Stomach (tissue), 9 donors: ENCODE measurements around the gene KCNN3. TPM values are rescaled to one million over a fixed set of nuclear protein-coding genes. Genes with fewer than 3 reads are reported as not detected.

ENCODE experiments used
- DNase-seq, 2 donors: peaks; one replicate each; pipeline versions ENCODE4 v3.0.0 to v3.0.0-alpha.2; 2013 to 2019
- H3K27ac ChIP-seq, 5 donors: fragments of 200-600 bp in 4 of 5; sonication (generic) in 4 of 5; one replicate each; pipeline ENCODE4 v1.5.1; 2013 to 2019; ENCODE audit warnings: mild to moderate bottlenecking in 1 of 5, moderate library complexity in 1 of 5
- H3K27me3 ChIP-seq, 3 donors: fragments of 200-600 bp; sonication (generic); one replicate each; pipeline ENCODE4 v1.5.1; 2017 to 2019; ENCODE audit warnings: mixed run types in 1 of 3
- H3K36me3 ChIP-seq, 4 donors: fragments of 200-600 bp; sonication (generic); 1 replicate in 3 of 4; 2 replicates in 1 of 4; pipeline ENCODE4 v1.5.1; 2016 to 2019
- H3K4me1 ChIP-seq, 4 donors: fragments of 200-600 bp; sonication (generic); one replicate each; pipeline ENCODE4 v1.5.1; 2016 to 2019
- H3K4me3 ChIP-seq, 4 donors: fragments of 200-600 bp; sonication (generic) in 3 of 4; one replicate each; pipeline ENCODE4 v1.5.1; 2016 to 2019; ENCODE audit warnings: mild to moderate bottlenecking in 1 of 4
- H3K9me3 ChIP-seq, 4 donors: fragments of 200-600 bp; sonication (generic); one replicate each; pipeline ENCODE4 v1.5.1; 2016 to 2019
- EP300 ChIP-seq: sonication (generic); formaldehyde crosslinking; IDR thresholded peaks from one replicate; pipeline ENCODE4 v1.6.1; 2017; ENCODE audit warnings: antibody characterized with exemption
- POLR2A ChIP-seq, 4 donors: fragments of 450-650 bp; IDR thresholded peaks; one replicate each; pipeline ENCODE4 v1.6.1; 2016; ENCODE audit warnings: antibody characterized with exemption in 4 of 4, control low read depth in 2 of 4, mild to moderate bottlenecking in 1 of 4, moderate library complexity in 1 of 4
- POLR2AphosphoS5 ChIP-seq, 3 donors: sonication (generic); formaldehyde crosslinking; IDR thresholded peaks; one replicate each; pipeline ENCODE4 v1.6.1; 2016; ENCODE audit warnings: antibody characterized with exemption in 3 of 3
- WGBS, 5 donors: extraction: QIAGEN DNeasy Blood & Tissue Kit in 3 of 5; methylation state at CpG; one replicate each; pipeline versions ENCODE4 v1.1.5 to v1.1.7; 2013 to 2018; 5-methylcytosine and 5-hydroxymethylcytosine counted together
- intact Hi-C: fragments of 100-400 bp; cut with DNase I; formaldehyde crosslinking; loops from one replicate; pipeline ENCODE4 v1.15.1; 2023; ENCODE audit warnings: low total_unique reads
- polyA plus RNA-seq, 3 donors: library from polyadenylated mRNA; stranded (reverse); fragments of 200-250 nt; gene quantifications; one replicate each; pipeline ENCODE4 v1.2.3, GENCODE V29; 2013
- total RNA-seq, 5 donors: library from RNA; depleted of rRNA; stranded (reverse); fragments of >200 nt; gene quantifications; one replicate each; pipeline versions ENCODE4 v1.1.0 to v1.2.3, GENCODE V29; 2014 to 2016
- TF ChIP-seq, protein P1 (sequence below), 7 experiments: fragments of 450-650 bp in 4 of 7; fragments of 200-600 bp in 3 of 7; sonication (generic) in 3 of 7; IDR thresholded peaks; one replicate each; pipeline ENCODE4 v1.5.1; 2016 to 2019; ENCODE audit warnings: antibody characterized with exemption in 7 of 7, control low read depth in 2 of 7, mild to moderate bottlenecking in 1 of 7
- donor health status: healthy with polysubstance abuse.
- donor health status: Bipolar disorder and iron deficiency.
- donor health status: healthy.

KCNN3 gene
- total and polyA plus RNA-seq, 8 donors: 0.19 to 10.7 (median 2.3) TPM

- TF ChIP-seq, protein P1, sequence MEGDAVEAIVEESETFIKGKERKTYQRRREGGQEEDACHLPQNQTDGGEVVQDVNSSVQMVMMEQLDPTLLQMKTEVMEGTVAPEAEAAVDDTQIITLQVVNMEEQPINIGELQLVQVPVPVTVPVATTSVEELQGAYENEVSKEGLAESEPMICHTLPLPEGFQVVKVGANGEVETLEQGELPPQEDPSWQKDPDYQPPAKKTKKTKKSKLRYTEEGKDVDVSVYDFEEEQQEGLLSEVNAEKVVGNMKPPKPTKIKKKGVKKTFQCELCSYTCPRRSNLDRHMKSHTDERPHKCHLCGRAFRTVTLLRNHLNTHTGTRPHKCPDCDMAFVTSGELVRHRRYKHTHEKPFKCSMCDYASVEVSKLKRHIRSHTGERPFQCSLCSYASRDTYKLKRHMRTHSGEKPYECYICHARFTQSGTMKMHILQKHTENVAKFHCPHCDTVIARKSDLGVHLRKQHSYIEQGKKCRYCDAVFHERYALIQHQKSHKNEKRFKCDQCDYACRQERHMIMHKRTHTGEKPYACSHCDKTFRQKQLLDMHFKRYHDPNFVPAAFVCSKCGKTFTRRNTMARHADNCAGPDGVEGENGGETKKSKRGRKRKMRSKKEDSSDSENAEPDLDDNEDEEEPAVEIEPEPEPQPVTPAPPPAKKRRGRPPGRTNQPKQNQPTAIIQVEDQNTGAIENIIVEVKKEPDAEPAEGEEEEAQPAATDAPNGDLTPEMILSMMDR (IDR thresholded peaks at IDR 0.05): no peak
- no peak for TF ChIP-seq POLR2AphosphoS5 (IDR thresholded peaks at IDR 0.05)
- no peak for TF ChIP-seq POLR2A (IDR thresholded peaks at IDR 0.05)
- TF ChIP-seq EP300: no peak
- no peaks in the 10 kb centered on the region for H3K36me3 ChIP-seq
- peaks cover 0 to 23% (median 3%) of the 10 kb centered on the region in 4 donors for H3K4me1 ChIP-seq
- no peaks in the 10 kb centered on the region for H3K9me3 ChIP-seq
- no peak for DNase-seq
- H3K27me3 ChIP-seq: peaks cover 0 to 15% (median 0%) of the 10 kb centered on the region in 3 donors
- H3K27ac ChIP-seq: no peak overlapping the region
- intact Hi-C loops: no loop called here
- H3K4me3 ChIP-seq: no peak overlapping the region
- 60 to 75% (median 72%) methylated on average over 15 to 19 of the region's 19 CpGs for WGBS, 5 donors
Measured at GRCh38 chr1:154846565-154847442, 23.3 kb downstream of the KCNN3 start.

- peaks cover 0 to 15% (median 0%) of the 10 kb centered on the region in 3 donors for H3K27me3 ChIP-seq
- no peak for DNase-seq
- H3K36me3 ChIP-seq: no peaks in the 10 kb centered on the region
- TF ChIP-seq EP300: no peak
- TF ChIP-seq POLR2AphosphoS5 (IDR thresholded peaks at IDR 0.05): no peak
- no peak for TF ChIP-seq POLR2A (IDR thresholded peaks at IDR 0.05)
- TF ChIP-seq, protein P1 (IDR thresholded peaks at IDR 0.05): no peak
- no peak overlapping the region for H3K27ac ChIP-seq
- H3K4me1 ChIP-seq: peaks cover 0 to 23% (median 3%) of the 10 kb centered on the region in 4 donors
- no peaks in the 10 kb centered on the region for H3K9me3 ChIP-seq
- intact Hi-C loops: no loop called here
- H3K4me3 ChIP-seq: no peak overlapping the region
- 43 to 78% (median 60%) methylated on average over 6 of the region's 6 CpGs for WGBS, 5 donors
Measured at GRCh38 chr1:154845879-154846278, 24.2 kb downstream of the KCNN3 start.

DNA sequence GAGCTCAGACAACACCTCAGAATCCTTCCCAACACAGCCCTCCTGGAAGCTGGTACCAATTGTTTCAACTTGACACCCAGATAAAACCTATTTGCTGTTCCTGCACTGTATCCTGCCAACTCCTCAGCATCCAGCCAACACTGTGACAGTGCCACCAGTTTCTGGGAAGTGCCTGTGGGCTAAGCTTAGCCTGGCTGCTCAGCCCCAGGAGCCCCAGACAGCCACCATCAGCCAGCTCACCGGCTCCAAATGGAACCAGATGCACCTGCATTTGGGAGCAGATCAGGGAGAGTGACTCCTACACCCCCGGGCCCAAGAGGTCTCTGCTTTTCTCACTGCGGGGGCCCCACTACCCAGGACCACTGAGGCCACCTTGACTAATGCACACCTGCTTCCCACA is 24.9 kb downstream of the KCNN3 start:
- intact Hi-C loops: no loop called here
- peaks cover 0 to 23% (median 7%) of the 10 kb centered on the region in 4 donors for H3K4me1 ChIP-seq
- H3K27me3 ChIP-seq: peaks cover 0 to 15% (median 0%) of the 10 kb centered on the region in 3 donors
- no peaks in the 10 kb centered on the region for H3K9me3 ChIP-seq
- H3K36me3 ChIP-seq: no peaks in the 10 kb centered on the region
- DNase-seq: no peak
- H3K4me3 ChIP-seq: no peak overlapping the region
- no peak overlapping the region for H3K27ac ChIP-seq
- no peak for TF ChIP-seq POLR2AphosphoS5 (IDR thresholded peaks at IDR 0.05)
- no peak for TF ChIP-seq EP300
- TF ChIP-seq POLR2A (IDR thresholded peaks at IDR 0.05): no peak
- TF ChIP-seq, protein P1 (IDR thresholded peaks at IDR 0.05): no peak
- WGBS, 5 donors: 68 to 82% (median 78%) methylated on average over 3 of the region's 3 CpGs

GRCh38 chr1:154844297-154844681 is 25.8 kb downstream of the KCNN3 start:
- WGBS, 5 donors: 76 to 85% (median 82%) methylated on average over 9 to 10 of the region's 10 CpGs
- no peak overlapping the region for H3K27ac ChIP-seq

More at GRCh38 chr1:154844297-154844681, 25.8 kb downstream of the KCNN3 start:
- Histone ChIP-seq H3K4me3 (no peak overlapping the region), H3K4me1 (peaks cover 0 to 27% (median 7%) of the 10 kb centered on the region in 4 donors), H3K27me3 (peaks cover 0 to 15% (median 0%) of the 10 kb centered on the region in 3 donors), H3K36me3 (no peaks in the 10 kb centered on the region), H3K9me3 (no peaks in the 10 kb centered on the region)
- DNase-seq: no peak
- intact Hi-C loops: no loop called here
- TF ChIP-seq POLR2A (IDR thresholded peaks at IDR 0.05) (no peak), EP300 (no peak), POLR2AphosphoS5 (IDR thresholded peaks at IDR 0.05) (no peak)
- TF ChIP-seq, protein P1 (IDR thresholded peaks at IDR 0.05): no peak
